GM21390 (cell line): ENCODE results near the gene INTS11.

Experiments used
- ATAC-seq: cut with Tn5 transposase; IDR thresholded peaks from one replicate; pipeline ENCODE4 v1.9.1; 2021; ENCODE audit not compliant: unreplicated experiment

The INTS11 gene

GRCh38 chr1:1358433-1359271, 34.2 kb upstream of the INTS11 start, which contains the start of gene MXRA8:
TSS of gene MXRA8 (minus strand) at chr1:1358555. CDS start at chr1:1358504, 51 bp downstream.
- ATAC-seq, result no peak

- no peak for ATAC-seq
Measured at GRCh38 chr1:1357871-1358432, 33.5 kb upstream of the INTS11 start.

GRCh38 chr1:1356796-1357401, 32.4 kb upstream of the INTS11 start:
- ATAC-seq, result no peak

- ATAC-seq, result no peak
Measured at GRCh38 chr1:1356166-1356795, 31.8 kb upstream of the INTS11 start.

- no peak for ATAC-seq
Measured at GRCh38 chr1:1355416-1355815, 31.0 kb upstream of the INTS11 start.

GRCh38 chr1:1354271-1355247, 30.1 kb upstream of the INTS11 start:
- no peak for ATAC-seq

- no peak for ATAC-seq
Measured at GRCh38 chr1:1353389-1354151, 29.1 kb upstream of the INTS11 start.

GRCh38 chr1:1352786-1353388, 28.4 kb upstream of the INTS11 start:
- ATAC-seq, result no peak

GRCh38 chr1:1351511-1352427, 27.3 kb upstream of the INTS11 start:
- no peak for ATAC-seq

- peak; percentile 63 for ATAC-seq
Measured at GRCh38 chr1:1349256-1350012, 25.0 kb upstream of the INTS11 start, which contains the start of gene DVL1. TSS of gene DVL1 (minus strand) at chr1:1349418. CDS start at chr1:1349065, 353 bp downstream.

GRCh38 chr1:1348420-1349255, 24.2 kb upstream of the INTS11 start:
- peak; percentile 31 for ATAC-seq

GRCh38 chr1:1347663-1348419, 23.4 kb upstream of the INTS11 start:
- no peak for ATAC-seq

- no peak for ATAC-seq
Measured at GRCh38 chr1:1347026-1347595, 22.7 kb upstream of the INTS11 start.

GRCh38 chr1:1346501-1346890, 22.0 kb upstream of the INTS11 start:
- no peak for ATAC-seq

GRCh38 chr1:1345860-1346500, 21.5 kb upstream of the INTS11 start:
- ATAC-seq, result no peak
